T-helper 22 cell (primary cell): ENCODE measurements around the gene TTLL12.

ENCODE experiments used
- DNase-seq: peaks from one replicate; pipeline ENCODE4 v3.0.0-alpha.2; 2020; ENCODE audit warnings: low read depth

The TTLL12 gene

DNA sequence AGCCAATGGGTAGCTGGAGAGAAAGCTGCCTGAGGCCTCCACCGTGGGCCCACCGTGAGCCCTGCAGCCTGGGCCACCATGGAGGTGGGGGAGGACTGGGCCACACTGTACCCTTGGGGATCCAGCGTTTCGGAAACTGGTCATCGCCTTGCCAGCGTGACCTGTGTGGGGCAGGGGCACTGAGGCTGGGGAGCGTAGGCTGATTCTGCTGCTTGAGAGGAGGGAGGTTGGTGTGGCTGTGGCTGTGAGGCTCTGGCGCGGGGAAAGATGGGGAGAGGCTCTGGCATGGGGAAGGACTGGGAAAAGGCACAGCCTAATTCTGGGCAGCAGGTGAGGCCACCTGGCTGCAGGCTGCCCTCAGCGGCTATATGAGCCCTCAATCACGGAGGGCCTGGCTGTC lies 12.6 kb upstream of the TTLL12 start:
- DNase-seq = no peak

GRCh38 chr22:43198936-43199335 lies 12.0 kb upstream of the TTLL12 start:
- no peak for DNase-seq

DNA sequence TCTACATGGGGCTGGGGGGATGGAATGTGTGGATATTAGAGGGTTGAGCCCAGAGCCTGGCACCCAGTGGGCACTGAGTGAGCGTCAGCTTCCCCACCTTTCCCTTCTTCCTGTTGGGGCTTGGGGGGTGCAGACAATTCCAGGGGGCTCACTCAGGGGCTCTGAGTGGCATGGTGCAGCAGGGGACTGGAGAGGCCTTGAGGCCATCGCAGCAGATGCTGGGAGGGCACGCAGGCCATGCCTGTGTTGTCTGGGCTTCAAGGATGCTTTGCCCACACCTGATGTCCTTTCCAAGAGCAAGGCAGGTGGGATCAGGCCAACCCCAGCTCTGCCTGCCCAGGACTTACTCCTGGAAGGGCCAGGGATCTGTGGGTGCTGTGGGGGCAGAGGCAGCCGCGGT lies 11.2 kb upstream of the TTLL12 start:
- DNase-seq = no peak

DNA sequence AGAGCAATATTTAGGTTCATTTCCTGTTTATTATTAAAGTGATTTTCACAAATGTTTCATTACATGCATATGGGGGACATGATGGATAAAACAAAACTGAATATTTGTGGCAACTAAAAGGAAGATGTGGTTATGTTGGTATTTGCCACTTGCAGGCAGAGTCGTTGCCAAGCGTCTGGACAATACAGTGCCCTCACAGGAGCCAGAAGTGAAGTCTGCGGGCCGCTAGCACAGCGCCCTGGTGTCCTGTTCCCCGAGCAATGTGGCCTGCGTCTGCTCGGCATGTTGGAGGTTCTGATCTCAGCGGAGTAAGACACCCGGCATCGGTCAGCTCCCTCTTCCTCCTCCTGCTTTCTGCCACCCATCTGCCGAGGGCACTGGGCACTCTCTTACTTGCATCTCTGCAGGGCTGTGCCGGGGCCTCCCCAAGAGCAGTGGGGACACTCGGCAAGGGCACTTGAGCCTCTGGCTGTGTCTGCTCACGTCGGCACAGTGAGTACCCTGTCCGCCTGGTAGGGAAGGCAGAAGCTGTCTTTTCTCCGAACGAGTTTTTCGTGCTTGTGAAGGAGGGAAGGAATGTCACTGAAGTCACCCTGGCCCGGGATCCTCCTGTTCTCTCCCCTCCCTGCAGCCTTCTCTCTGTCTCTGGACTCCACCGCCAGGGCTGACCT lies 10.5 kb upstream of the TTLL12 start:
- DNase-seq = no peak

- DNase-seq = no peak
Observed at GRCh38 chr22:43191831-43192230, 4.9 kb upstream of the TTLL12 start.

- DNase-seq = no peak
Observed at GRCh38 chr22:43188829-43189545, 2.1 kb upstream of the TTLL12 start.

- peak; percentile 90 for DNase-seq
Observed at GRCh38 chr22:43187171-43188099, 501 bp upstream of the TTLL12 start.

DNA sequence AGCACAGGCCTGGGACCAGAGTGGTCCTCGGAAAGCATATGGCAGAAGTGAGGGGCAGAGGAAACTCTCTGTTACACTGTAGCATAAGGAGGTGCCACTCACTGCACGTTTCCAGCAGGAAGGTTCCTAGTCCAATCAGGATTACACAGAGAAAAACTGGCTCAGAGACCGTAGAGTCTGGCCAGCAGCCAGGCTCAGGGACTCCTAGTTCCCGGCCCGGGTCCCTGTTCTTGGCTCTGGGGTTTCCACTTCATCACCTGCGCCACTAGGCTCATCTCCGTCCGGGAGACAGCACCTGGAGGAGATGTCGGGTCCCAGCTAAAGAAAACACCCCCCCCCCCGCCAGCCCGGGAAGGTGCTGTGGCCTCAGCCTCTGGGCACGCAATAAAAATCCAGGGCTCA lies 1.1 kb downstream of the TTLL12 start:
- no peak for DNase-seq

DNA sequence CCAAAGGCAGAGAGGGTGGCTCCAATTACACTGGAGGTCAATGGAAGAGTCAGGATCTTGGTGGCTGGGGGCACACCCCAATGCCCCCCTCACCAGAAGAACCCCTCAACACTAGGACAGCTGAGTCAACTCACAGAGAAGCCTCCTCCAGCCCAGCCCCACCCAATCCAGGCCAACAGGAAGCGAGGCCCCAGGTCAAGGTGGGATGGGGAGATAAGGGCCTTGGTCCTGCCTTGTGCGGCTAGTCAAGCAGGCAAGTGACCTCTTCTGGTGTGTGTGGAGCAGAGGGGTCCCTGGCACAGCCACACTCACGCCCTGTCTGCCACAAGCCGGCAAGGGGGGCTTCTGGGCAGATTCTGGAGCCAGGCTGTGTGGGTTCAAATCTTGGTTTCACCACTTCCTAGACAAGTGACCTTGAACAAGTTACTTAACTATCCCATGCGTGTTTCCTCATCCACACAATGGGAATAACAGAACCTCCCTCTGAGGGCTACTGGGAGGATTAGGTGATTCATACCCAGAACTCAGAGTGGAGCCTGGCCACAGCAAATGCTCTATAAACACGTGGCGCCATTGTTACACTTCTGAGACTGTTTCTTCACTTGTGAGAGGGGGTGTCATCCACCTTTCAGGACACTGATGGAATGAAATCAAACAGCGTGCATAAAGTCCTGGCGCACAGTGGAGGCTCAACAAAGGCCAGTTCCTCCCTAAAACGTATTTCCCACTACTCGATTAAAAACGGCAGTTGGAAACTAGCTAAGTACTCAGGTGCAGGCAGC lies 3.2 kb downstream of the TTLL12 start:
- no peak for DNase-seq

- DNase-seq = no peak
Observed at GRCh38 chr22:43182726-43183125, 4.2 kb downstream of the TTLL12 start.

DNA sequence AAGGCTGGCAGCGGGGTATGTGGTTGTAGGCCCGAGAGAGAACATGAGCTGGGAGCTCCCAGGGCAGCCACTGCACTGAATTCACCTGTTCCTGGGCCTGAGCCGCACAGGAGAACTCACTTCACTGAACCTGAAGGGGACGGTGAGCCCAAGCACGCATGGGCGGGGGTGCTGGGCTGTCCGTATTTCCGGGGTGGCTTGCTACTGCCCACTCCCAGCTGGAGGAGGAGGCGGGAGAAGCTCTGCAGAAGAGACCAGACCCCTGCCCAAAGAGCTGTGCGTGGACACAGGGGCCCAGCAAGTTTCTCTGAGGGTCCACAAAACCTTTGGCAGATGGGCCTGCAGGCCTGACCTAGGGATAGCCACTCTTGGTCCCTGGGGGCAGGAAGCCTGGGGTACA lies 4.8 kb downstream of the TTLL12 start:
- DNase-seq = no peak

GRCh38 chr22:43181321-43182076 lies 5.4 kb downstream of the TTLL12 start:
- no peak for DNase-seq

- no peak for DNase-seq
Observed at GRCh38 chr22:43180670-43181069, 6.3 kb downstream of the TTLL12 start.

DNA sequence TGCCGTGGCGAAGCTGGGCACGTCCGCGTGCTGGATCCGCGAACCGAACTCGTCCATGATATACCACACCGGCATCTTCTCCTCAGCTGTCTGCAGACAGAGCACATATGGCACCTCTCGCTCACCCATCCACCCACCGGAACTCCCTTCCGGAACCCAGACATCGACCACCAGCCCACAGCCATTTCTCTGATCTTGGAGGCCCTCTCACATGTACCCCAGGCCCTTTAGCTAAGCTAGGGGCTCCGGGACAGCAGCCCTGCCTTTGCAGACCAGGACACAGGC lies 7.1 kb downstream of the TTLL12 start:
- DNase-seq = no peak

- no peak for DNase-seq
Observed at GRCh38 chr22:43179146-43179910, 7.6 kb downstream of the TTLL12 start.

GRCh38 chr22:43177479-43177878 lies 9.5 kb downstream of the TTLL12 start:
- no peak for DNase-seq

GRCh38 chr22:43176090-43176489 lies 10.8 kb downstream of the TTLL12 start:
- no peak for DNase-seq

DNA sequence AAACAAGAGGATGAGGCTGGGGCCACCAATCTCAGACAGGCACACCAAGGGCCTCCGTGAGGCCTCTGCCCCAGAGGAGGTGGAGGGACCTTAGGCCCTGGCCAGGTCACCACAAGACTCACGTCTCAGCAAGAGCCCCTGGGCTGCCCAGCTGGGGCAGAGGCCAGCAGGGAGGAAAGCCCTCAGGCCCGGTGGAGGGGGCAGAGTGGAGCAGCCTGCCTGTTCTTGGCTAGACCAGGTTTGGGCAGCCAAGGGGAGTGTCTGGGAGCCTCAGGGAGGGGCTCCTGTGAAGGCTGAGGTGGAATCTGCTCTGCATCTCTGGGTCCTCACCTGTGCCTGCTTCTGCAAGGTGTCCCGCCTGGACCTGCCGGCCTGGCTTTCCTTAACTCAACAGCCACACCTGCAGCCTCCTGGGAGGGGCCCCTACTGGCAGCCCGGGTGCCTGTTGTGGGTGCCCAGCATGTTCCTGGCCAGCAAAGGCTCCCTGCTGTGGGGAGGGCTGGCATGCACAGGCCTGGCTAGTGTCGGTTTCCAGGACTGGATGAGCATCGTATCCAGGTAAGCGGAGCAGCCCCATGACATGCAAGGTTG lies 11.9 kb downstream of the TTLL12 start:
- no peak for DNase-seq

- no peak for DNase-seq
Observed at GRCh38 chr22:43173976-43174720, 12.8 kb downstream of the TTLL12 start.

GRCh38 chr22:43173566-43173965 lies 13.4 kb downstream of the TTLL12 start:
- no peak for DNase-seq
